ENCODE measurements around the gene SLC2A14.
"Not testable (repeated sequence)": the region's sequence is repeated elsewhere in the genome, so short reads cannot be mapped to it uniquely, and the experiment has no call there.

- TF ChIP-seq CTCF (IDR thresholded peaks at IDR 0.05; ENCODE audit: low read length); EZH2 (IDR thresholded peaks at IDR 0.05; ENCODE audit: borderline replicate concordance, low read length): not testable (repeated sequence)
These were observed 75.4 kb downstream of the SLC2A14 start for GRCh38 chr12:7797269-7797668.

Data from OCI-LY1 (cell line).